GM18873 (cell line): ENCODE data around the gene TEX19.
"Not testable (repeated sequence)": the region's sequence is repeated elsewhere in the genome, so short reads cannot be mapped to it uniquely, and the experiment has no call there.

Experiments
- ATAC-seq: cut with Tn5 transposase; IDR thresholded peaks from one replicate; pipeline ENCODE4 v1.9.1; 2021; ENCODE audit warnings: mild to moderate bottlenecking, moderate library complexity, moderate number of reproducible peaks; ENCODE audit not compliant: unreplicated experiment, low FRiP score

Gene TEX19

GRCh38 chr17:82400830-82401229, 41.8 kb downstream of the TEX19 start:
- ATAC-seq = no peak

GRCh38 chr17:82402865-82403264, 43.8 kb downstream of the TEX19 start:
- peak; percentile 71 for ATAC-seq

- ATAC-seq = no peak
Measured at GRCh38 chr17:82403662-82404660, 44.9 kb downstream of the TEX19 start.

- ATAC-seq = no peak
Measured at GRCh38 chr17:82405051-82405450, 46.0 kb downstream of the TEX19 start.

- ATAC-seq = no peak
Measured at GRCh38 chr17:82406131-82406671, 47.2 kb downstream of the TEX19 start.

- ATAC-seq = no peak
Measured at GRCh38 chr17:82407255-82407654, 48.2 kb downstream of the TEX19 start.

- ATAC-seq = no peak
Measured at GRCh38 chr17:82408288-82408937, 49.4 kb downstream of the TEX19 start.

GRCh38 chr17:82408938-82409318, 49.9 kb downstream of the TEX19 start:
- no peak for ATAC-seq

- no peak for ATAC-seq
Measured at GRCh38 chr17:82410014-82410716, 51.1 kb downstream of the TEX19 start.

GRCh38 chr17:82411396-82412053, 52.5 kb downstream of the TEX19 start:
- no peak for ATAC-seq

GRCh38 chr17:82412081-82412480, 53.0 kb downstream of the TEX19 start:
- not testable (repeated sequence) for ATAC-seq

- ATAC-seq = no peak
Measured at GRCh38 chr17:82412535-82413520, 53.8 kb downstream of the TEX19 start.
